GM21619 (cell line): ENCODE measurements around the gene SAMD15.
A peak's percentile ranks its signal among the peaks of the same experiment; 100 is the strongest.
"Not testable (repeated sequence)": the region's sequence is repeated elsewhere in the genome, so short reads cannot be mapped to it uniquely, and the experiment has no call there.

ENCODE experiments used
- ATAC-seq: cut with Tn5 transposase; IDR thresholded peaks from one replicate; pipeline ENCODE4 v1.9.1; 2021; ENCODE audit not compliant: unreplicated experiment

SAMD15 gene

GRCh38 chr14:77375164-77375950 is 1.8 kb upstream of the SAMD15 start:
- no peak for ATAC-seq

GRCh38 chr14:77375973-77376770 is 1.0 kb upstream of the SAMD15 start:
- ATAC-seq: peak; percentile 18

DNA sequence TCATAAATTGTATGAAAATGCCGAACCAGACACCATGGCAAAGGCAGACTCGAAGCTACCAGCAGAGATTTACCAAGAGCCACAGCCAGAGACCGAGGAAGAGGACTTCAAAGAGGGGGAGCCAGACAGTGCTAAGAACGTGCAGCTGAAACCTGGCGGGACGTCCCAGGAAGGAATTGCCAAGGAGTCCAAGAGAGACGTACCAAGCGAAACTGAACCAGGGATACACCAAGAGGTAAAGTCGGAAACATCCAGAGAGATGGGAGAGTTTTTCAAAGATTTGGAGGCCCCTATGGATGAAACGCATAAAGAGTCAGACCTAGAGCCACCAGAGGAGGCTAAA is 294 bp downstream of the SAMD15 start:
- peak; percentile 4 for ATAC-seq

DNA sequence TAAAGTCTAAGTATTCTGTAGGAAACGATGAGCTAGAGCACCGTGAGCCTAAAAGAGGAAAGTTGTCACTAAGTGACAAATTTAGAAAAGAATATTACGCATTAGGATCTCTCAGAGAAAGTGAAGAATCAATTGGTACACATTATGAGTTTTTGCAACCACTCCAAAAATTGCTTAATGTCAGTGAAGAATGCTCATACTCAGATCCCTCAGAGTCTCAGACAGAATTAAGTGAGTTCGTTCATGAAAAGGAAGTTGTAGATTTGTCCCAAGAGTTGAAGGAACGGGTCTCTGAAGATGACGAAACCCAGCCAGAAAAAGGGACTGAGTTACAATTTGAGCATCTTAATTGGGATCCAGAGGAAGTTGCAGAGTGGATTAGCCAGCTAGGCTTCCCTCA is 1.5 kb downstream of the SAMD15 start:
- ATAC-seq: no peak

- no peak for ATAC-seq
Measured at GRCh38 chr14:77390188-77390587, 13.0 kb downstream of the SAMD15 start.

DNA sequence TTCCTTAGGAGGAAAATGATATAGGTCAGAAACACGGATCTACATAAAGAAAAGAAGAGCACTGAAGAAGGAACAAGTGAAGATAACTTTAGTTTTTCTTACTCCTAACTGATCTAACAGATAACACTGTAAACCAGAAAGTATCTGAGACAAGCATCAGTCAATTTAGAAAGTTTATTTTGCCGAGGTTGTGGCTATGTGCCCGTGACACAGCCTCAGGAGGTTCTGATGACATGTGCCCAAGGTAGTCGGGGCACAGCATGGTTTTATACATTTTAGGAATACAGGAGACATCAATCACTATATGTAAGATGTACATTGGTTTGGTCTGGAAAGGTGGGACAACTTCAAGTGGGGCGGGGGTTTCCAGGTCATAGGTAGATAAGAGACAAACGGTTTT is 23.0 kb downstream of the SAMD15 start:
- no peak for ATAC-seq

DNA sequence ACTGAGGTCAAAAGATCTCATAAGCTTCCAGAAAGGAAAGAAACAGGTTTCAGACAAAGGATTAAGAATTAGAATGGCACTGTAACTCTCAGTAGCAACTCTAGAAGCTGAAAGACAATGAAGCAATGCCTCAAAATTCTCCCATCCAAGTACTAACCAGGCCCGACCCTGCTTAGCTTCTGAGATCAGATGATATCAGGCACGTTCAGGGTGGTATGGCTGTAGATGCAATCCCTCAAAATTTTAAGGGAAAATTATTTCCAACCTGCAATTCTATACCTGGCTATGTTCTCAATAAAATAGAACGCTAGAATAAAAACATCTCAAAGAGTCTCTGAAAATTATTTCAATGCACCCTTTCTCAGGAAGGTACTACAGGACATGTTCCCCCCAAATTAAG is 26.6 kb downstream of the SAMD15 start:
- ATAC-seq: no peak

DNA sequence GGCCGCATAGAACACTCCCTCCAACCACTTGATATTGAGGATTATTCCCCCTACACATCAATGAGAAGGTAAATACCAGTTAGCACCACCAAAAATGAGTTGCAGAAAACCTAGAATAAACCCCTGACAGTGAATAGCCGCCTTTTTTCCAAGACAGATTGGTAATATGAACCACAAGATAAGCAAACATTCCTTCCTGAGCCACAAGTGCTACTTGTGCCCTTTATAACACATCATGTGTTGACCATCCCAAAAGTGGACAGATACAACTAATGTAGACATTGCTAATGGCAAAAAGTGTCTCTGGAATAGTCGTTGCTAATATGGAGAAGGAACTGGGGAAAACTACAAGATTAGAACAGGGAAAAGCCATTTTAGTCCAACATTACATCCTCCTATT is 28.9 kb downstream of the SAMD15 start:
- ATAC-seq: no peak

- ATAC-seq: no peak
Measured at GRCh38 chr14:77406718-77407117, 29.5 kb downstream of the SAMD15 start.

DNA sequence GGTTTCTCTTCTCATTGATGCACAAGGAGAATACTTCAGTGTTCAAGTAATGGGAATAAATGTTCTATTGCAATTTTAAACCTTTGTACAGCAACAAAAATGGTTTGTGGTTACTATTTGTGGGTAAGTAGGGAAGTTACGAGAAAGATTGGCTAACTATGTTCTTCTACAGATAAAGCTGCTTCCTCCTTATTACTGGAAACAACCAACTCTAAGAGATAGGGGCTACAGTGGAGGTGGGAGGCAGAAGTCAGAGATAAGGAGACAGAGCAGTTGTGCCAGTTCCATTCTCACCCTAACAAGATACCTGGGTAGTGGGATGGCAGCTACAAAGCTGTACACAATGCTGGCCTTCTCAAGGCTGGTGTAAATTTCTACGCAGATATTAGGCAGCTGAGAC is 30.0 kb downstream of the SAMD15 start:
- ATAC-seq: no peak

GRCh38 chr14:77409131-77409533 is 32.0 kb downstream of the SAMD15 start:
- ATAC-seq: no peak

GRCh38 chr14:77415403-77416030 is 38.3 kb downstream of the SAMD15 start:
- not testable (repeated sequence) for ATAC-seq

- not testable (repeated sequence) for ATAC-seq
Measured at GRCh38 chr14:77416098-77416497, 38.9 kb downstream of the SAMD15 start.

GRCh38 chr14:77416836-77417235 is 39.7 kb downstream of the SAMD15 start:
- ATAC-seq: no peak

DNA sequence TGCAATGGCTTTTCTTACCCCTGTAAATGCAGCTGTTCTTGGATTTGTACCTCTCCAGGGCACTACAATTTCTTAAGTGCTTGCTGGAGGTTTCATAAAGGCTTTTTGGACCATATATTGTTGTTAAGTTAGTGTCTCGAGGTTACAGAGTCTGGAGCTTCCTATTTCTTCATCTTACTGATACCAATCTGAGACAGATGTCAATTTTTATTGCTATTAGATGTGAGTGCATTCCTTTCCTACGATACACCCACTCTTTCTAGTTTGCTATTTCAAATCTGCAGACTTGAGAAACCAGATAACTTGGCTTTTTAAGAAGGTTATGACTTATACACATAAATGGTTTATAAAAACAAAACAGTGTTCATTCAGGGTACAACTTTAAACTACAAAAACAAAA is 44.0 kb downstream of the SAMD15 start:
- no peak for ATAC-seq

- no peak for ATAC-seq
Measured at GRCh38 chr14:77423423-77423822, 46.2 kb downstream of the SAMD15 start, which contains the start of gene NOXRED1. NOXRED1 (minus strand) TSS chr14:77423523; CDS start chr14:77422889, 634 bp downstream.

DNA sequence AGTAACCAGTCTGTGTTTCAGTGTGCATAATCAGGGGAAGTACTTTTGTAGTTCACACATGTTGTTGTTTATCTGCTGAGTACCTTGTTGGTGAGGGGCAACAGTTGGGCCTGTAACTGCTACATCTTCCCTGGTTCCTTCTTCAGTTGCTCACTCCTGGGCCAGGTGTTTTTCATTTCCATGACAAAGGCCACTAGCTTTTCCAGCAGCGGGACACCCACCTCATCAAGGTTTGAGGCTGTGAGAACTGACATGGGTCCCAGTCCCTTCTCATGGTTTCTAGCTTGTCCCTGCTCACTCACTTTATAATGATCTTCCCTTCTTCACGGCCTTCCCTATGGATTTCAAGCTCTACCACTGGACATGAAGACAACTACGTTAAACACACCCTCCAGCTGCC is 47.7 kb downstream of the SAMD15 start:
- ATAC-seq: no peak

- no peak for ATAC-seq
Measured at GRCh38 chr14:77426396-77426795, 49.2 kb downstream of the SAMD15 start.

GRCh38 chr14:77436042-77436441 is 58.9 kb downstream of the SAMD15 start:
- ATAC-seq: no peak

- no peak for ATAC-seq
Measured at GRCh38 chr14:77438596-77438995, 61.4 kb downstream of the SAMD15 start.

DNA sequence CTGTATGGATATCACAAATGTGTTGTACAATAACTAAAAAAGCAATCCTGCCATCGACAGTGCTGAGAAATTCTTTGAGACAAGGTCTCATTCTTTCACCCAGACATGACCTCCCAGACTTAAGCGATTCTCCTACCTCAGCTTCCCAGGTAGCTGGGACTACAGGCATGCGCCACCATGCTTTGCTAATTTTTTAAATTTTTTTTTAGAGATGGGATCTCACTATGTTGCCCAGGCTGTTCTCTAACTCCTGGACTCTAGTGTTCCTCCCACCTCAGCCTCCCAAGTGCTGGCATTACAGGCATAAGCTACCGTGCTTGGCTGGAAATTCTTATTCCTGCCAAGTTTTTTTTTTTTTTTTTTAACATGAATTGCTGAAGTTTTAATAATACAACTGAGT is 62.7 kb downstream of the SAMD15 start:
- no peak for ATAC-seq
